Activated CD4-positive, alpha-beta T cell treated with anti-CD3 and anti-CD28 coated beads for 36 hours (primary cell): Measurements from ENCODE around the gene CHCHD10. TPM values are rescaled to one million over a fixed set of nuclear protein-coding genes. Genes with fewer than 3 reads are reported as not detected.
"Not testable (repeated sequence)": the region's sequence is repeated elsewhere in the genome, so short reads cannot be mapped to it uniquely, and the experiment has no call there.

Experiments
- ATAC-seq: fragments of 200-7000 bp; cut with Tn5 transposase; one replicate; pipeline ENCODE4 v1.10.0; 2021; ENCODE audit warnings: mild to moderate bottlenecking, moderate library complexity
- CTCF ChIA-PET: fragments of 350-600 bp; sonication (Branson Sonifier 250); formaldehyde crosslinking; loops from one replicate; lab custom pipeline; 2021; ENCODE audit warnings: antibody characterized with exemption; lab: Charles Lee
- POLR2A ChIA-PET: fragments of 350-600 bp; sonication (Branson Sonifier 250); formaldehyde crosslinking; loops from one replicate; lab custom pipeline; 2021; ENCODE audit warnings: antibody characterized with exemption, inconsistent platforms; lab: Charles Lee
- DNase-seq: peaks from one replicate; pipeline ENCODE4 v3.0.0-alpha.2; 2020
- H3K27ac Mint-ChIP-seq: one replicate; pipeline ENCODE4 v1.8.0; 2021; ENCODE audit warnings: mixed read lengths
- H3K27me3 Mint-ChIP-seq: one replicate; pipeline ENCODE4 v1.8.0; 2021; ENCODE audit warnings: mixed read lengths
- H3K36me3 Mint-ChIP-seq: one replicate; pipeline ENCODE4 v1.8.0; 2021; ENCODE audit warnings: low read depth, mixed read lengths
- H3K4me1 Mint-ChIP-seq: one replicate; pipeline ENCODE4 v1.8.0; 2021; ENCODE audit warnings: mixed read lengths
- H3K4me3 Mint-ChIP-seq: one replicate; pipeline ENCODE4 v1.8.0; 2021; ENCODE audit warnings: mild to moderate bottlenecking, moderate library complexity, mixed read lengths
- H3K9me3 Mint-ChIP-seq: one replicate; pipeline ENCODE4 v1.8.0; 2021; ENCODE audit warnings: low read depth, mixed read lengths
- intact Hi-C, 2 experiments: fragments of 100-400 bp; cut with DNase I in 1 of 2; cut with micrococcal nuclease in 1 of 2; formaldehyde crosslinking; loops; one replicate each; pipeline versions ENCODE4 v1.14.2 to v1.15.1; 2022 to 2024; cut with DNase I, micrococcal nuclease
- total RNA-seq, 2 experiments: library from RNA; stranded (reverse); gene quantifications; one replicate each; pipeline ENCODE4 v1.2.3, GENCODE V29; 2021

Gene CHCHD10
- total RNA-seq, 2 experiments from 2014 or later: 131 to 134 TPM

DNA sequence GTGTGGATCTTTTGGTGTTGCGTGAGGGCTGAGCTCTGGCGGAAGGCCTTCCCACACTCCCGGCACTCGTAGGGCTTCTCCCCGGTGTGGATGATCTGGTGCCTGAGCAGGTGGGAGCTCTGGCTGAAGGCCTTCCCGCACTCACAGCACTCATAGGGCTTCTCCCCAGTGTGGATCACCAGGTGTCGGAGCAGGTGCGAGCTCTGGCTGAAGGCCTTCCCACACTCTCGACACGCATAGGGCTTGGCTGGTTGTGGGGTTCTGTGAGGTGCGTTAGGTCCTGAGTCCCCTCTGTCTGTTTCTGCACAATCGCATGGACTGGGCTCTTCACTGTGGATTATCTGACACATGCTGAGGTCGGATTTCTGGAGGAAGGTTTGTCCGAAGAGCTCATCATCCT is 23.3 kb downstream of the CHCHD10 start:
- POLR2A ChIA-PET: no interaction called here
- ATAC-seq: no peak
- no peaks in the 10 kb centered on the region for H3K4me1 Mint-ChIP-seq

DNA sequence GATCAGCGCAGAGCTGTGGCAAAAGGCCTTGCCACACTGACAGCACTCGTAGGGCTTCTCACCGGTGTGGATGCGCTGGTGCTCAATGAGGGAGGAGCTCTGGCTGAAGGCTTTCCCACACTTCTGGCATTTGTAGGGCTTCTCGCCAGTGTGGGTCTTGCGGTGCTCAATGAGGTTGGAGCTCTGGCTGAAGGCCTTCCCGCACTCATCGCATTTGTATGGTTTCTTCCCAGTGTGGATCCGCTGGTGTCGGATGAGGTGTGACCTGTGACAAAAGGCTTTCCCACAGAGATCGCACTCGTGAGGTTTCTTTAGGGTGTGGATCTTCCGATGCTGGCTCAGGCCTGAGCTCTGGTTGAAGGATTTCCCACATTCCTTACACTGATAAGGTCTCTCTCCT is 23.8 kb downstream of the CHCHD10 start:
- H3K27ac Mint-ChIP-seq: no peak overlapping the region
- no peaks in the 10 kb centered on the region for H3K9me3 Mint-ChIP-seq
- ChIA-PET POLR2A (no interaction called here), CTCF (no interaction called here)
- H3K27me3 Mint-ChIP-seq: no peaks in the 10 kb centered on the region
- no peak for DNase-seq
- H3K4me1 Mint-ChIP-seq: no peaks in the 10 kb centered on the region
- H3K4me3 Mint-ChIP-seq: no peak overlapping the region
- intact Hi-C loops: no loop called here
- no peak for ATAC-seq
- H3K36me3 Mint-ChIP-seq: peaks cover 28% of the 10 kb centered on the region

More for the DNA sequence above, 23.3 kb downstream of the CHCHD10 start:
- CTCF ChIA-PET: no interaction called here
- H3K27ac Mint-ChIP-seq: no peak overlapping the region
- no peaks in the 10 kb centered on the region for H3K27me3 Mint-ChIP-seq
- no peak overlapping the region for H3K4me3 Mint-ChIP-seq
- H3K36me3 Mint-ChIP-seq: peaks cover 28% of the 10 kb centered on the region
- no peaks in the 10 kb centered on the region for H3K9me3 Mint-ChIP-seq
- DNase-seq: no peak
- intact Hi-C loops: no loop called here

DNA sequence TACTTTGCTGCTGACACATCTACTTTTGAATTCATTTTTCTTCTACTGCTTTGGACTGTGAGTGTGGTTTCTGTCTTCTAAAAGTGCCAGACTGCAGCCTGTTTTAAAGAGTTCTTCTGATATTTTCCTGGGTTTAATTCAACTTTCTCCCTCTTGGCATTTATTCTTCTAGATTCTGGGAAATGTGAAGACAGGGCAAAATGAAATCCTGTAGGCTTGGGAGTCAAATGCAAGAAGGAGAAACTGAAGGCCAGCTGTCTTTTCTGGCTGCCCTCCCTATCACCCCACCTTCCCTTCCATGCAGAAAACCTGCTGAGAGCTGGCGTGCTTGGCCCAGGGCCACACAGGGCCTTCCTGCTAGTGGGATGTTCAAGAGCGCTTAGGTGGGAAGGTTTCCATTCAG is 24.5 kb downstream of the CHCHD10 start:
- Mint-ChIP-seq H3K27me3 (no peaks in the 10 kb centered on the region), H3K27ac (no peak overlapping the region), H3K36me3 (peaks cover 28% of the 10 kb centered on the region), H3K9me3 (no peaks in the 10 kb centered on the region), H3K4me3 (no peak overlapping the region), H3K4me1 (no peaks in the 10 kb centered on the region)
- CTCF ChIA-PET: interaction anchor here (0.6 kb wide), 1 partner anchor 32 kb away, joined by 3 read pairs; no protein-coding TSS in a partner anchor
- intact Hi-C loops: no loop called here
- no peak for ATAC-seq
- DNase-seq: no peak
- POLR2A ChIA-PET: no interaction called here

DNA sequence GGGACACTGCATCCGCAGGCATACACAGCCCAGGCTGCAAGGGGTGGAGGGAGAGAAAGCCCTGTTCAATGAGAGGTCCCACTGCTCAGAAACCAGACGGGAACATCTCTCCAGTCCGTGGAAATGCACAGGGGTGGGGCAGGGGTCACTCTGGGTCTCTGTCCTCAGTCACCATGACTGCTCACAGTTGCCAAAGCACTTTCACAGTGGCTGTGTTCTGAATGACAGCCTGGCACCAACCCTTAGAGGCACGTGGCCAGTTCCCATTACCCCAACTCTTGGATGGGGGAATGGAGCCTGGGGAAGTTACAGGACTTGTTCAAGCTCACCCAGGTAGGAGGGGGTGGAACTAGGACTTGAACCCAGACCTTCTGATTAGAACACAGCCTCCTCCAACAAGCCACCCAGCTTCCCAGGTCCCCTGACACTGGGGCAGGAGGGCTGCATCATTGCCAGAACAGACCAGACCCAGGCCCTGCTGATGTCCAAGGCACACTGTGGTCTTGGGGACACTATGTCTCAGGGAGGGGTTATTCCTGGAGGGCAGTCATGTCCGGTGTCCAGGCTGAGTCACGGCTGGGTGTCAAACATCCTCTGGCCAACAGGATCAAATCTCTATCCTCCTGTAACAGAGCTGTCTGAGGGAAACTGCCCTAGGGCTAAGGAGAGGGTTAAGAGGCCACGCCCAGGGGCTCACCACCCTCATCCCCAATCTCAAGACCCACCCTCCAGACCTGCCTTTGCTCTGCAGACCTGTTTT is 25.1 kb downstream of the CHCHD10 start:
- POLR2A ChIA-PET: interaction anchor here (0.6 kb wide), 1 partner anchor 24 kb away, joined by 3 read pairs; no protein-coding TSS in a partner anchor
- no peak overlapping the region for H3K27ac Mint-ChIP-seq
- CTCF ChIA-PET: interaction anchor here (0.6 kb wide), 1 partner anchor 32 kb away, joined by 3 read pairs; no protein-coding TSS in a partner anchor

DNA sequence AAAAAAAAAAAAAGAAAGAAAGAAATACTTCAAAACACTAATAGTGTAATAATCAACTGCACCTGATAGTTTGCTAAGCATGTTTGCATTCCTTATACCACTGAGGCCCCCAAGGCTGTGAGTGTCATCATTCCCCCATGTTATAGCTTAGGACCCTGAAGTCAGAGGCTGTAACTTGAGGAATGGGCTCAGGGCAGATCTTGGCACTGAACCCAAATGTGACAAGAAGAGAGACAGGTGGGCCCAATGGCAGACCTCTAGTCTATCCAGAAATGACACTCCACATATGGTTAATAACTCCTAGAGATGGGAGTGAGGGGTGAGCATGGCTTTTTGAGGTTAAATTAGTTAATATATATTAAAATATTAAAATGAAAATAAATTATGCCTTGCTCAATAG is 30.1 kb downstream of the CHCHD10 start:
- no peaks in the 10 kb centered on the region for H3K27me3 Mint-ChIP-seq
- no peaks in the 10 kb centered on the region for H3K9me3 Mint-ChIP-seq
- CTCF ChIA-PET: interaction anchor here (0.7 to 1.4 kb wide), 2 partner anchors 11 to 113 kb away, joined by 3 read pairs; no protein-coding TSS in a partner anchor
- H3K4me3 Mint-ChIP-seq: no peak overlapping the region
- intact Hi-C loops: no loop called here
- ATAC-seq (no peak), DNase-seq (no peak)
- no peak overlapping the region for H3K27ac Mint-ChIP-seq
- no peaks in the 10 kb centered on the region for H3K4me1 Mint-ChIP-seq
- peaks cover 3% of the 10 kb centered on the region for H3K36me3 Mint-ChIP-seq
- POLR2A ChIA-PET: no interaction called here

More for the DNA sequence above, 25.1 kb downstream of the CHCHD10 start:
- intact Hi-C loops: no loop called here
- Mint-ChIP-seq H3K27me3 (no peaks in the 10 kb centered on the region), H3K4me1 (no peaks in the 10 kb centered on the region), H3K4me3 (no peak overlapping the region), H3K36me3 (peaks cover 28% of the 10 kb centered on the region), H3K9me3 (no peaks in the 10 kb centered on the region)
- ATAC-seq (no peak), DNase-seq (no peak)

DNA sequence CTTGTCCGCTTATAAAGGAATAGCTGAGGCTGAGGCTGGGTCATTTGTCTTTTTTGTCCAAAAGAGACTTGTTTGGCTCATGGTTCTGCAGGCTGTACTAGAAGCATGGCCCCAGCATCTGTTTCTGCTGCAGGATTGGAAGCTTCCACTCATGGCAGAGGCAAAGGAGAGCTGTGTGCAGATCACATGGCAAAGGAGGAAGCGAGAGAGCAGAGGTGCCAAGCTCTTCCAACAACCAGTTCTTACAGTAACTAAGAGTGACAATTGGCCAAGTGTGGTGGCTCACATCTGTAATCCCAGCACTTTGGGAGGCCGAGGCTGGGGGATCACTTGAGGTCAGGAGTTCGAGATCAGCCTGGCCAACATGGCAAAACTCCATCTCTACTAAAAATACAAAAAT is 39.7 kb downstream of the CHCHD10 start:
- POLR2A ChIA-PET, H3K4me1 Mint-ChIP-seq, H3K9me3 Mint-ChIP-seq, intact Hi-C loops, H3K27ac Mint-ChIP-seq, H3K27me3 Mint-ChIP-seq, H3K36me3 Mint-ChIP-seq, H3K4me3 Mint-ChIP-seq, DNase-seq, ATAC-seq: not testable (repeated sequence)
- CTCF ChIA-PET: interaction anchor here (1.1 kb wide), 1 partner anchor 122 kb away, joined by 3 read pairs; no protein-coding TSS in a partner anchor

DNA sequence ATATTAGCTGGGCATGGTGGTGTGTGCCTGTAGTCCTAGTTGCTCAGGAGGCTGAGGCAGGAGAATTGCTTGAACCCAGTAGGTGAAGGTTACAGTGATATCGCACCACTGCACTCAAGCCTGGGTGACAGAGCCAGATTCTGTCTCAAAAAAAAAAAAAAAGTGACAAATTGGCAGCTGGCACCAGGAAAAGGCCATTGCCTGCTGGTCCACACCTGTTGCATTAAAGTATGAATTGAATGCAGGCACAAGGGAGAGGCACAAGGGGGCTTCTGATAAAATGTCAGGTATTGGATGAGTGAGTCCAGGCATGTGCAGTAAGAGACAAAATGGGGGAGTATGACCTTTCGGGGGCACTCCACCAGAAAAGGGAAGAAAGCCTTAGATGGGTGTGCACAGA is 45.0 kb downstream of the CHCHD10 start:
- ATAC-seq (no peak), DNase-seq (no peak)
- Mint-ChIP-seq H3K4me1 (no peaks in the 10 kb centered on the region), H3K27ac (no peak overlapping the region), H3K27me3 (no peaks in the 10 kb centered on the region), H3K4me3 (no peak overlapping the region), H3K36me3 (no peaks in the 10 kb centered on the region), H3K9me3 (no peaks in the 10 kb centered on the region)
- ChIA-PET CTCF (no interaction called here), POLR2A (no interaction called here)
- intact Hi-C loops: no loop called here

DNA sequence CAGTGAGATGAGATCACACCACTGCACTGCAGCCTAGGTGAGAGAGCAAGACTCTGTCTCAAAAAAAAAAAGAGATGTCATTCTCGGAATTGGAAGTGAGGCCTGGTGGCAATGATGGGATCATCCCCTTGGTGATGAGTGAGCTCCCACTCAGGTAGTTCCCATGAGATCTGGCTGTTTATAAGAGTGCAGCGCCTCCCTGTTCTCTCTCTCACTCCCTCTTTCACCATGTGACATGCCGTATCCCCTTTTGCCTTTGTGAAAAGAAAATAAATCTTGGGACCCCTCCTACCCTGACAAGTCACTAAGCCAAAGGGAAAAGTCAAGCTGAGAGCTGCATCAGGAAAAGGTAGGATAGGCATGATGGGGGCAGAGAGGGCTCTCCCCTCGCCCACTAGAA is 45.6 kb downstream of the CHCHD10 start:
- POLR2A ChIA-PET: no interaction called here
- ATAC-seq (no peak), DNase-seq (no peak)
- no peaks in the 10 kb centered on the region for H3K27me3 Mint-ChIP-seq
- H3K9me3 Mint-ChIP-seq: no peaks in the 10 kb centered on the region
- H3K4me1 Mint-ChIP-seq: peaks cover 4% of the 10 kb centered on the region
- CTCF ChIA-PET: no interaction called here
- H3K27ac Mint-ChIP-seq: no peak overlapping the region
- H3K4me3 Mint-ChIP-seq: no peak overlapping the region
- H3K36me3 Mint-ChIP-seq: no peaks in the 10 kb centered on the region
- intact Hi-C loops: no loop called here

DNA sequence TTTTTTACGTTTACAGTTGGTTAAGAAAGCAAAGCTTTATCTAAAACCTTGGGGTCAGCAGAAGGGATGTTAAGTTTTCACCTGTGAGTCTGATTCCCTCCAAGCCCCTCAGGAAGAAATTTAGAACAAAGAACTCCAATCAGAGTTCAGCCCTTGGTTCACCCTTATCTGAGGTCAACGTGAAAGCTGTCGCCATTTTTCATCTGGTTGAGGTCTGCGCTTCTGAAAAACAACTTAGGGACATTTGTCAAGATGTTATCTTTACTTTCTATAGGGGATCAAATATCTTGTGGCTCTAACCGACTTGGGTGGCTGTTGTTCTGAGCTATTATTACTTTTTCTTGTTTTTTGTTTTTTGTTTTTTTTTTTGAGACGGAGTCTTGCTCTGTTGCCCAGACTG is 46.9 kb downstream of the CHCHD10 start:
- H3K4me3 Mint-ChIP-seq: no peak overlapping the region
- no peak for ATAC-seq
- POLR2A ChIA-PET: no interaction called here

DNA sequence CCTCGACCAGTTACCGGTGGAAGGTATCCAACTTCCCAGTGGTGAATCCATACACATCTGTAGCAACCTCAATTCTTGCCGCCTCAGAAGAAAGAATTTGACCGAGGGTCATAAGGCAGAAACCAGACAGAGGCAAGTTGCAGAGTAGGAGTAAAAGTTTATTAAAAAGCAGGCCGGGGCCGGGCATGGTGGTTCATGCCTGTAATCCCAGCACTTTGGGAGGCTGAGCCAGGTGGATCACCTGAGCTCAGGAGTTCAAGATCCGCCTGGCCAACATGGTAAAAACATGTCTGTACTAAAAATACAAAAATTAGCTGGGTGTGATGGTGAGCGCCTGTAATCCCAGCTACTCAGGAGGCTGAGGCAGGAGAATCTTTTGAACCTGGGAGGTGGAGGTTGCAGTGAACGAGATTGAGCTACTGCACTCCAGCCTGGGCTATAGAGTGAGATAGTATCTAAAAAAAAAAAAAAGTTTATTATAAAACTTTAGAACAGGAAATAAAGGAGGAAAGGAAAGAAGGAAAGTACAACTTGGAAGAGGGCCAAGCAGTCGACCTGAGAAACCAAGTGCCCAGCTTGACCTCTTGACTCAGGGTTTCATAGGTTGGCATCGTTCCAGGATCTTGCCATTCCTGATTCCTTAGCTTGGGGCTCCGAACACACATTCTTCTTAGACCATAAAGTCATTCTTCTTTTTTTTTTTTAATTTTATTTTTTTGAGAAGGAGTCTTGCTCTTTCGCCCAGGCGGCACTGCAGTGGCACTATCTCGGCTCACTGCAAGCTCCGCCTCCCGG is 49.2 kb downstream of the CHCHD10 start:
- intact Hi-C loops: loop anchor here in 1 of 2 experiments (5.0 to 10.0 kb wide), 2 partner anchors 296 to 389 kb away; partner anchors contain the start of gene CABIN1
- ChIA-PET POLR2A (interaction anchor here (0.6 to 0.8 kb wide), 3 partner anchors 14 to 33 kb away, joined by 3 to 6 read pairs (median 3); no protein-coding TSS in a partner anchor), CTCF (interaction anchor here (0.7 to 0.9 kb wide), 3 partner anchors 13 to 369 kb away, joined by 3 to 4 read pairs (median 3); no protein-coding TSS in a partner anchor)
- Mint-ChIP-seq H3K4me1 (peaks cover 24% of the 10 kb centered on the region), H3K27me3 (no peaks in the 10 kb centered on the region), H3K4me3 (no peak overlapping the region), H3K9me3 (no peaks in the 10 kb centered on the region), H3K27ac (no peak overlapping the region), H3K36me3 (peaks cover 12% of the 10 kb centered on the region)
- DNase-seq (no peak), ATAC-seq (no peak)

More for the DNA sequence above, 46.9 kb downstream of the CHCHD10 start:
- Mint-ChIP-seq H3K27me3 (no peaks in the 10 kb centered on the region), H3K9me3 (no peaks in the 10 kb centered on the region), H3K4me1 (peaks cover 7% of the 10 kb centered on the region), H3K27ac (no peak overlapping the region), H3K36me3 (no peaks in the 10 kb centered on the region)
- intact Hi-C loops: no loop called here
- no peak for DNase-seq
- CTCF ChIA-PET: no interaction called here
